HG03025 (cell line): ENCODE results near the gene LIPC.

Source experiments
- ATAC-seq: cut with Tn5 transposase; IDR thresholded peaks from one replicate; pipeline ENCODE4 v1.9.1; 2021; ENCODE audit warnings: mild to moderate bottlenecking, moderate library complexity; ENCODE audit not compliant: unreplicated experiment, low FRiP score

Gene LIPC

DNA sequence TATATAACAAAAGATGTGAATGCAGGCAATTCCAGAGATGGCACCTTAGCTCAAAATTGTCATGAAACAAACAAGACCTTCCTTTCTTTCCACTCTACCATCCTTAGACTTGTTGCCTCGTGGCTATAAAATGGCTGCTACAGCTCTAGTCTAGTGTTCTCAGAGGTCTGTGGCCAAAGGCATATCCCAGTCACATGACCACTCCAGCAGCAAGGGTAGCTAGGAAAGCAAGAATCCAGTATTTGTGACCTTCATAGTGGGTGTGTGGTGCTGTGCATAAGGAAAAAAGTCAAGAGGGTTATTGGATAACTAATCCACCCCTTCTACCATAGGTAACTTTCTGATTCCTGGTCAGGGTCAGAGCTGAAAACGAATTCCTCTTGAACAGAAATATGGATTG is 27.1 kb upstream of the LIPC start:
- no peak for ATAC-seq

DNA sequence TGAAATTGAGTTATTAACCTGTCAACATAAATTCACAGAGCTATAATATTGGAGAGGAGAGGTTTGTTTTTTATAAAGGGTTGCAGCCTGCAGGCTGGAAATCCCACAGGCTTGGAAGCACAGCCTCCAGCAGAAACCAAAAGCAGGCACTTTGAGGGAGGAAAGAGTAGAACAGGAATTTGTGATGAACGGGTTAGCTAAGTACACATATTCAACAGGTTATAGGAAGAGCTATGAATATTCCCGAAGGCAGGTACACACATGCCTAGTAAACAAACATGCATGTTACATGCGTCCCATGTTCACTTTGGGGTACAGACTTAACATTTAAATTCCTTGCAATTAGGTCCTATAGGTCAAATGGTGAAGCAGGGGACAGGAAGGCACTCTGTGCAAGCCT is 25.9 kb upstream of the LIPC start:
- no peak for ATAC-seq

DNA sequence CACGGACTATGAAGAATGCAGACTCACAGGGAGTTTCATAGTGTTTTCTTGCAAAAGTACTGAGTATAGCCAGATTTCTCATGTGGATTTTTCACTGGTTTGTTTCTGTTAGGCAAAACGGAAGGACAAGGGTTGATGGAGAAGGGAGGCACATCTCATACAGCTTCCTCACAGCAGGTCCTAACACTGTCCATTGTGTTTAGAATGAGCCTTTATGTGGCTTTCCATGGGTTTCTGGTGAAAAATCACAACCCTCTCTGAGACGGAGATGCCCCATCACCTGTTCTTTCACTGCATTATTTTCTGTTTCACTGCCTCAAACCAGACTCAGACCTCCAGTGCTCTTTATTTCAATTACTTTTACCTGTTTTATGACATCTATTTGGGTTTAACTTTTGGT is 25.0 kb upstream of the LIPC start:
- ATAC-seq: no peak

DNA sequence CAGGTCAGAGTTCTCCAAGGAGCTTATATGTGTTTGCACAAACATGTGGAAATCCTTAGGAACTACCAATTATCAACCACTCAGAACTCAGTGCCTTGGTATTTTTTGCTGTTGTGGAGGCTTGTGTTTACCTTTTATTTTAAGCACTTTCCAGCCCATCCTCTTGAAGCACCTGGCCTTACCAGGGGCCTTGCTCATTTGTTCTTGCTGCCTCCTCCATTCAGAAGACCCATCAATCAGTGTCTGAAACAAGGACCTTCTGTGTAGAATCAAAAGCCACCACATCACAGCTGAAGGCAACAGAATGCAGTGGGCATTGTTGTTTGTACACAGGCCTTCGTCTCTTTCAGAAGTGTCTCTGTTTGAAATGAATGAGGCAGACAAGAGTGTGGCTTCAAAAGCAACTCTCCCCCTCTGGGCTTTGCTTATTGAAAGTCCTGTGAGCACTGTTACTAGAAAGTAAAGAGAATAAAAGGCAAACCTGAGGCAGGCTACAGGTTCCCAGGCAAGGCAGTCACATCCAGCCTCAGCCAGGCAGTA is 24.5 kb upstream of the LIPC start:
- no peak for ATAC-seq

DNA sequence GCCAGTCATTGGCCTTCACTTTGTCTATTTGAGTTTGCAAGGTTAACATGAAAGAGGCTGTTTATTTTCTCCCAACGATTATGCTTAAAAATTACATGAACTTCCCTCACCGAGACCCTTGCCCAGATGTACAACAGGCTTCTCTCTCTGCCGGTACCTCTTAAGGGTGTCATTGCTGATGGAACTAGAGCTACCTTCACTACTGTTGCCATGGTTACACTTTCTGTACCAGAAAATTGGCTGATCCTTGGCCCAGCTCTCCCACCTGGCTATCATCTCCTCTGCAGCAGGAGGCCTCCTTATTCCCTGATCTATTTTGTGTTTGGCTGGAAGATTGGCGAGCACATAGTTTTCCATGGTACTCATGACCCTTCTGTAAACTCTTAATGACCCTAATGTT is 24.0 kb upstream of the LIPC start:
- ATAC-seq: no peak

DNA sequence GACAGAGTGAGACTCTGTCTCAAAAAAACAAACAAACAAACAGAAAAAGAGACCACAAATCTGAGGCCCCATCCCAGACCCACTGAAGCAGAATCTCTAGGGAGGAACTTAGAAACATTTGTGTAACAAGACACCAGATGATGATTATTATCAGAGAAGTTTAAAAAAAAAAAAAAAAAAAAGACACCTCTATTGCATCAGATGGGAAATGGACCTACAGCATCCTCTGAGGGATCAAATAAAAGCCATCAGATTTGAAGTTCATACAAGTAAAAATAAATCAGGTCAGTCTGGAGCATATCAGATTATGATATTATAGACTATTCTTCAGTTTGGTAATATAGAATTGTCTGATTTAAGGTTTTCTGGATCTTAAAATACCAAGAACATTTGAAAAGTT is 21.9 kb upstream of the LIPC start:
- no peak for ATAC-seq

DNA sequence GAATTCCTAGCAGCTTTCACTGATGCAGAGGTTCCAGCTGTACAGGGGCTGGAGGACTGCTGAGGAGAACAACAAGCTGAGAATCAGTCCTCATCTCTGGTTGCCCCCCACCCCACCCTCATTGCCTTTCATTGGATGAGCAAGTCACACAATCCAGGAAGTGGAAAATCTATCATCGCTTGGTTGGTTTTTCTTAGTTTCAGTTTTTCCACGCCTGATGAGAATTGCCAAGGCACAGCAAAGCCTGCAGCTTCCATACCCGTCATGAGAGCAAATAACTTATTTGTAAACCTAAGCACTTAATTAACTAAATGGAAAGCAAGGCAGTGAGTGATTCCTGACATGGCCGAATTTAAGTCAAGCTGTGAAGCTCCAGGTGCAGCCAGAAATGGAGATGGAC is 21.4 kb upstream of the LIPC start:
- ATAC-seq: no peak

DNA sequence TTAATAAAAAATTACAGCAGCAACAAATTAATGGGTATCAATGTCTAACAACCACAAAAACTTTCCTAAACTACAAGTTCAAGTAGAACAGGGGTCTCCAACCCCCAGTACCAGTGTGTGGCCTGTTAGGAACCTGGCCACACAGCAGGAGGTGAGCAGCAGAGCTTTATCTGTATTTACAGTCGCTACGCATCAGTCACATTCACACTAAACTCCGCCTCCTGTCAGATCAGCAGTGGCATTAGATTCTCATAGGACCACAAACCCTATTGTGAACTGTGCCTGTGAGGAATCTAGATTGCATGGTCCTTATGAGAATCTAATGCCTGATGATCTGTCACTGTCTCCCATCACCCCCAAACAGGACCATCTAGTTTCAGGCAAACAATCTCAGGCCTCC is 18.5 kb upstream of the LIPC start:
- ATAC-seq: no peak

DNA sequence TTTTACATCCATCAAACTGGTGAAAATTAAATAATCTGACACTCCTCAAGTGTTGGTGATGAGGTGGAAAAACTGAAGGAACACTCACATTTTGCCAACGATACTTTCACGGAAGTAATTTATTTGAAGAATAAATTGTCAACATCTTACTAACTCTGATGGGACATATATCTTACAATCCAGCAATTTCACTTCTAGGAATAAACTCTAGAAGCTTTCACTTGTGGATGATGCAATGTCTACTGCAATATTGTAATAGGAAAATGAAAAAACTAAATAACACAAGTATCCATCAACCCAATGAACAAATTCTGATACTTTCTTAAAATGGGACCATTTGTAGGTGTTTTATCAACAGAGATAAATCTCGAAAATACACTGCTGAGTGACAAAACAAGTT is 16.2 kb upstream of the LIPC start:
- no peak for ATAC-seq

DNA sequence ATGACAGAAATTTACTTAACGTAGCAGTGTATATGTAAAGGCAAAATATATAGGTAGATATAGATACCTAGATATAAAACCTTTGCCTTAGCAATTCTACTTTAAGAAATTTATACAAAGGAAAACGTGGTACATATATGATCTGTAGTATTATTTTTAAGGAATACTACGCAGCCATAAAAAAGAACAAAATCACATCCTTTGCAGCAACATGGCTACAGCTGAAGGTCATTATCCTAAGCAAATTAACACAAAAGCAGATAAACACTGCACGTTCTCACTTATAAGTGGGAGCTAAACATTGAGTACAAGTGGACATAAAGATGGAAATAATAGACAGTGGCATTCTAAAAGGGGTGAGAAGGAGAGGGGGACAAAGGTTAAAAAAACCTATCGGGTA is 14.8 kb upstream of the LIPC start:
- ATAC-seq: no peak

DNA sequence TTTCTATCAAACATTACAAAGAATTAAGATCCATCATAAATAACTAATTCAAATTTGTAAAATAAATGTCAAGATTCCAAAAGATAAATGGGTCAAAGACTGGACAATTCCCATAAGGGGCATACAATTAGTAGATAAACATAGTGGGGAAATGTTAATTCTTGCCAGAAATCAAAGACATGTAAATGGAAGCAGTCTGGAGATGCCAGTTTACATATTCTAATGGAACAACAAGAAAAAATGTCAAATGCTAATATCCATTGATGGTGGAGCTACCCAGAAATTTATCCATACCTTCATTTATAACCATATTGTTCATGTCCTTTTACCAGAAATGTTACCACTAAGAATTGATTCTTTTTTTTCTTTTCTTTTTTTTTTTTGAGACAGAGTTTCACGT is 13.7 kb upstream of the LIPC start:
- ATAC-seq: no peak

DNA sequence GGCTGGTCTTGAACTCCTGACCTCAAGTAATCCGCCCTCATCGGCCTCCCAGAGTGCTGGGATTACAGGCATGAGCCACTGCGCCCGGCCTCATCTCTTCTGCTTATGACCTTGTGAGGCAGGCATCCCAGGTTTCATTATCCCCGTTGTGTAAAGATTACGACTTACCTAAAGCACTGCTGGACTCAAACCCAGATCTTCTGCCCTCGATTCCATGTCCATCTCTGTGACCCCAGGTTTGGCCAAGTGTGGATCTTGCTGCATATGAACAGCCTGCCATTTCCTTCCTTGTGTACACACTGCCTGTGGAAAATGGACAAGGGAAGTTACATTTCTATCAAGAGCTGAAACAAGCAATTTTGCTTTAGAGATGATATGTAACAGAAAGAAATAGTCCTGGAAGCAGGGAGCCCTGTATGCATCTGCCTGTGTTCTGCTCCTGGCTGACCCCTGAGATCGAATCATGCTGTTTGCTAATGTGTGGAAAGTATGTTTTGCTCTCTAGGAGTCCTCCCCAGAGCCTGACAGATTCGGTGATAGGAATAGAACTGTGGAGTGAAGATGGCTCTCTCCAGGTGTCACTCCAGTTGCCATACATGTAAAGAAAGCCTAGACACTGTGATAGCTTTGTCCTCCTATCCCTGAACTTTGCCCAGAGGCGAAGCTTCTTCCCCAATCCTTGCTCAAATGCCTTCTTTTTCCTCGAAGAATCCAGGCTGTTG is 11.8 kb upstream of the LIPC start:
- ATAC-seq: no peak

DNA sequence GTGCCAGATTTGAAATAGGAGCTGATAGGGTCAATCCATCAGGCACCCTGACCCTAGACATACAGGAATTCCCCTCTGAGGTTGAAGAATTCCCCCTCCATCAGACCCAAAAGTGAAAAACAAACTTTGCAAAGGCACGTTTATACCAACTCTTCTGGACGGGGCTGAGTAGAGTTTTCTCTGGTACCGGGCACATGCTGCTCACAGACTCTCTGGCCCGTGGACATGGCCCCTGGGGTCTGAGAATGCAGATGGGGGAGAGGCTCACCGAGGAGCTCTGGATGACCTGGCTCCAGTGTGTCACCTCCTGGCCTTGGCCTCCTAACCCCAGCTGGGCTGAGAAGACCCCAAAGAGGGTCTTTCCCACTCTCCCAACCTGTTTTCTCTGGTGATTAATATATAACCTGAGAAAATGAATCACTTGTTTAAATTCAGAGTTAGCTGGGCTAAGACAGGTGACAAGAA is 11.2 kb upstream of the LIPC start:
- no peak for ATAC-seq

DNA sequence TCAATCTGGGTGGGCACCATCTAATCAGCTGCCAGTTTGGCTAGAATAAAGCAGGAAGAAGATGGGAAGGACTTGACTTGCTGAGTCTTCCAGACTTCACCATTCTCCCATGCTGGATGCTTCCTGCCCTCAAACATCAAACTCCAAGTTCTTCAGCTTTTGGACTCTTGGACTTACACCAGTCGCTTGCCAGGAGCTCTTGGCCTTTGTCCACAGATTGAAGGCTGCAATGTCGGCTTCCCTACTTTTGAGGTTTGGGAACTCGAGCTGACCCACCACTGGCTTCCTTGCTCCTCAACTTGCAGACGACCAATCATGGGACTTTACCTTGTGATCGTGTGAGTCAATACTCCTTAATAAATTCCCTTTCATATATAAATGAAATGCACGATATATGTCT is 8.6 kb upstream of the LIPC start:
- no peak for ATAC-seq

DNA sequence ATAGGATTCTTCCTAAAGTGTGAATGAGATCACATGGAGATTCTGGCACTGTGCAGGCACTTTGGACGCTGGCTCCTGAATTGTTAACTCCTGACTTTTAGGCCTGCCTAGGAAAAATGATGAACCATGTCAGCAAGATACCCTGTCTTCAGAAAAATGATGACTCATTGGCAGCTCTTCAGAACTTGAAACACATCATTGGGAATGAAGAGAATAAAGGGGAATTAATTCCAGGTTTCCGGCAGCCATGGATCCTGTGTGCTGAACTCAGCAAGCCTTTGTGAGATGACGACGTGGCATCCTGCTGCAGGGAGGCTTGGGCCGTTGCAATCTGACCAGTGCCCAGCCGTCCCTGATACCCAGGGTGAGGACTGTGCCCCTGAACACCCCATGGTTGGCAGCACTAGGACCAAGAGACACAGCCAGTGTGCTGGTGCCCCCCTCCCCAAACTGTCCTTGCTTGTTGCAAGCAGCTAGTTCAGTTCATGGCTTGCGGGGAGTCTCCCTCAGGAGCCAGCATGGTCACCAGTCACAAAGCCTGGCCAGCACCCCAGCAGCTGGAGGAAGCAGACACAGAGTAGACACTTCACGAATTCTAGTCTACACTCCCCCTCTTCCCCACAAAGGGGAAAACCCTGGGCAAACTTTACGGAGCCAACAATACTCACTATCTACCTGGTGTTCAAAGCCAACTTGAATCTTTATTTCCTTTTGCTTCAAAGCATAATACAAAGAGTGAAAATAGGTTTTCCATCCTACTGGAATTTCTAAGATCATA is 7.8 kb upstream of the LIPC start:
- ATAC-seq: no peak

DNA sequence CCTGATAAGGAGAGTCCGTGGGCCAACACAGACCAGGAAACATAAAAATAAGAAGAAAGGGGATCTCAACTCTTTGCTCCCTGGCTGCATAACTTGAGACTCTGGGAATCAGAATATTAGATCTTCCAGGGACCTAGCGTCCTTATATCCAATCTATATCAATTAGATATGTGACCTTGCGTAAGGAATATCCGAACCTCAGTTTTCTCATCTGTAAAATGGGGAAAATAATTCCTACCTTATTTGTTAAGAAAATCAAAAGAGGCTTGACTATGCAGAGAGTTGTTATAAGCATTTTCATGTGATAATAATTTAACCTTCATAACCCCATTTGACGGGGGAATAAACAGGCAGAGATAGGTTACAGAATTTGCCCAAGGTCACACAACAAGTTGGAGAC is 7.1 kb upstream of the LIPC start:
- no peak for ATAC-seq

DNA sequence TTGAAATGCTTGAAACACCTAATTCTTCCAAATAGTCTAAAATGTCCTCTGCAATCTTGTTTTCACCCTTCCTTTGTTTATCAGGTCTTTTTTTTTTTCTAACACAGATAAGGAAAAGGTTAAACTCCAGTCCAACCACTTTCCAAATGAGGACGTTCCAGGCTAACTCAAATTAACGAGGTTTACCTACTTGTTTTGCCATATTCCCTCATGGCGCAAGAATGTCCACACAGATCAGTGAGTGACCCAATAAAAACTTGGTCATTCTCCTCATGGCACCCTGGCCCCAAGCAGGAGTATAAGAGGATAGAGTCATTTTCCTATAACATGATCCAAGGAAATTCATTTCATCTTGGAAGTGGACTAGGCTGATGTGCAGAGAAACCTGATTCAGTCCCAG is 6.6 kb upstream of the LIPC start:
- ATAC-seq: no peak

DNA sequence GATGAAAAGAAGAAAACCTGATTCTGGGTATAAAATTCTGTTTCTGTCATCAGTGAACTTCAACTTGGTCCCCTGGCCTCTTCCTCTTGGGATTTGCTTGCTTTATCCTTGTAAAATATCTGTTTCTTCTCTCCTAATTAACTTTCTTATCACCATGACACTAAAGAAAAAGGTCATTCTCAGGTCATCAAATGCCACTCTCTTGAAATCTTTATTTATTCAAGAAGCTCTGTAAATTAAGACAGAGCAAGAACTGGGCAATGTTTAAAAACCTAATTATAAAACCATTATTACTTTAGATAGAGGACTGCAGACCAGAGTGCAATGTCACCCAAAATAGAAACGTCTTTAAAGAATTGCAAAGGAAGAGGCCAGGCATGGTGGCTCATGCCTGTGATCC is 6.0 kb upstream of the LIPC start:
- no peak for ATAC-seq

DNA sequence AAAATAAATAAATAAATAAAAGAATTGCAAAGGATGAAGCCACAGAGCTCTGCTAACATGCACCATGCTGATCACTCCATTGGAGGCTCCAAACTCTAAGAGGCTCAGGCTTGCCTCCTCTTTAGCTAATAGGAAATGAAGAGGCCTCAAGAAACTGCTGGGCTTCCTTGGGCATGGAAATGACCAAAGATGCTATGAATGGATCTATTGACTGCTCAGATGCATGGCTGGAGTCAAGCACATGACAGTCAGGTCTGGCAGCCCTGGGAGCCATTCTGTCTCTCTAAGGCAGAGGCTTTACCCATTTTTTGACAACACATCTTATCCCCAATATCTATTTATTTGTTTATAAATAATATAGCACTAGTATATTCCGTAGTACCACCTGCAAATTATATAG is 5.3 kb upstream of the LIPC start:
- ATAC-seq: no peak

DNA sequence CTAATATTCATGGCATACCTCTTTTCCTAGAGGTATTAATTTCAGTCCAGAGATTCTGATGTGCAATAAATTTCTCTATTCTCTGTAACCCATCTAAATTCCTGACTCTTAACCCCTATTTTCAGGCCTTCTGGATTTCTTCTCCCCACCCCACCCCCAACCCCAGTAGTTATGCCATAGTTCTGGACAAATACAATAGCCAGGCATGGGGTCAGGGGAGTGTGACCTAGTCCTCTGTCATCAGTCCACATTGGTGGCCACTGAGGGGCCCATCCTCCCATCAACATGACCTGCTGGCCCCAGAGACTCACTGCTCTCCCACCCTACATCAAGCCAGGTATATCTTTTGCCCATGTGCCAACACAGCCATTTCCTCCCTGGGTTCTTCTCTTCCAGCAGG is 3.8 kb upstream of the LIPC start:
- no peak for ATAC-seq

DNA sequence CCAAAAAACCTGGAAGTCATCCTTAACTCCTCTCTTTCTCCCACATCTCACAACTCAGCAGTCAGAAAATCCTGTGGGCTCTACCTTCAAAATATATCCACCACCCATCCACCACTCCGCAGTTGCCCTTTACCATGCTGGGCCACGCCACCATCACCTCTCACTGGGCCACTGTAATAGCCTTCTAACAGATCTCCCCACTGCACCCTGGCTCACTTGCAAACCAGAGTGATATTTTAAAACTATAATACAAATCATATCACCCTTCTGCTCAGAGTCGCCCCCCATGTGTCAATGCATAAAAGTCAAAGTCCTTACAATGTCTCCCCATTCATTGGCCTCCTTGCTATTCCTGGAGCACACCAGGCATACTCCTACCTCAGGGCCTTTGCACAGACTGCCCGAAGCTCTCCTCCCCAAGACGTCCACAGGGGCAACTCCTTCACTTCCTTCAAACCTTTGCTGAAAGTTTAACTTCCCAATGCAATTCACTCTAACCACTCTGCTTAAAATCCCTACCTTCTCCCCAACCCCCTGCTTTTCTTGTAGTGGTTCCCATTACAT is 1.5 kb upstream of the LIPC start:
- ATAC-seq: no peak

DNA sequence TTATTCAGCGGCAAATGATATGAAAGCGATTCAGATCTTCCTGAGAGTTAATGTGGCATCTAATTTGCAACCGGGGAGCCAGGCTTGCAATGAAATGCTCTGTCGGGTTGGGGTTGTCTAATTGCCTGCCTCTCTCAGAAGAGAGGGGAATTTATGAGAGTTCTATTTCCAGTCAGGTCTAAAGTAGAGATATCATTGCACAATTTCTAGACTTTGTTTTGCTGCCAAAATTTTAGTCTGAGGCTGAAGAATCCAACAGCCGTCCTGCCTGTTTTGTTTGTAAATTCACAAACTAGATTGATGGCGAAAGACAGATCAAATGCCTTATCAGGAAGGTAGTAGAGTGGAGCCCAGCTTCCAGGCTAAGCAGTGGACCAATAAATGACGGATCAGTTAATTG is 610 bp downstream of the LIPC start:
- ATAC-seq: no peak
